HG02885 (cell line): Measurements from ENCODE around the gene TMEM164.
A peak's percentile ranks its signal among the peaks of the same experiment; 100 is the strongest.

Experiments used
- ATAC-seq: cut with Tn5 transposase; IDR thresholded peaks from one replicate; pipeline ENCODE4 v1.9.1; 2021; ENCODE audit warnings: mild to moderate bottlenecking; ENCODE audit not compliant: unreplicated experiment, poor library complexity

The TMEM164 gene

DNA sequence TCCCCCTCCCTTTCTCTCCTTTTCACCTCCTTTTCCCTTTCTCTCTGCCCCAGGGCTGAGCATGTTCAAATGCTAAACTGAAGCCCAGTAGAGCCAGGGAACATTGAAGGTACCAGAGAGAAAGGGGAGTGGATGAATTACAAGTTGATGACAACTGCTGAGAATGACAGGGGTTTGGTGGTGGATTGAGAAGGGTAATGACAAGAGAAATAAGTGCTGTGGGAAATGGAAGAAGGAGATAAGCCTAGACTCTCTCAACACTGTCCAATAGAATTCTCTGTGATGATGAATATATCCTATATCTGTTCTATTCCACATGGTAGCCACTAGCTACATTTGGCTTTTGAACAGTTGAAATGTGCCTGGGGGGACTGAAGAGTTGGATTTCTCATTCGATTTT, 154.5 kb downstream of the TMEM164 start:
- no peak for ATAC-seq

DNA sequence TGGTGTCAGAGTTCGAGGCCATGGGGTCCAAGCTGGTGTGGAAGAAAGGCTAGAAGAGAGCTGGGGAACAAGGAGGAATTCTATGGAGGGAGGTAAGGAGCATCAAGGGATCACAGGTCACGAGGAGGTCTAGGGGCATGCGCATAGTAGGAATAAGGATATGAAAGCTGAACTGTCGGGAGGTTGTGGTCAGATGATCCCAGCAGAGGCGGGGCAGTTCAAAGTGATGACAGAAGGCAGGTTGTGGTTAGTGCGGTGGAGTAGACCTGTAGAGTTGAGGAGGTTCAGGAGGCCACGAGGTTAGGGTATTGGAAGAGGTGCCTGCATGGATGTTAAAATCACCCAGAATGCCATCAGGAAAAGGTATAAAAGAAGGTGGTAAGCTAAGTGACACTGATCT, 156.3 kb downstream of the TMEM164 start:
- peak; percentile 58 for ATAC-seq

GRCh38 chrX:110159865-110160264, 157.0 kb downstream of the TMEM164 start:
- peak; percentile 40 for ATAC-seq

DNA sequence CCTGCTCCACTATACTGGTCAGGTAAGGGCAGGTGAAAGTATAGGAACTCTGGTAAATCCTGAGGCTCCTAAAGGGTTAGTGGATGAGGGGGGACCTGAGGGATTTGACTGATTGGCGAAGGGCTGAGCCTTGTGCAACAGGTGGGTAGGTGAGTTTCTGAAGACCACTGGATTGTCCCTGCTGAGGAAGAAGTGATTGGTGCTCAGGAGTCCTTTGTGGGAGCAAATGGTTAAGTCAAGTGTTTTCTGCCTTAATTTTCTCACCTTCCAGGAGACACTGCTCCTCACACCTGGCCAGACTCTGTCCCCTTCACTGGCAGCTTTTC, 158.4 kb downstream of the TMEM164 start:
- no peak for ATAC-seq

DNA sequence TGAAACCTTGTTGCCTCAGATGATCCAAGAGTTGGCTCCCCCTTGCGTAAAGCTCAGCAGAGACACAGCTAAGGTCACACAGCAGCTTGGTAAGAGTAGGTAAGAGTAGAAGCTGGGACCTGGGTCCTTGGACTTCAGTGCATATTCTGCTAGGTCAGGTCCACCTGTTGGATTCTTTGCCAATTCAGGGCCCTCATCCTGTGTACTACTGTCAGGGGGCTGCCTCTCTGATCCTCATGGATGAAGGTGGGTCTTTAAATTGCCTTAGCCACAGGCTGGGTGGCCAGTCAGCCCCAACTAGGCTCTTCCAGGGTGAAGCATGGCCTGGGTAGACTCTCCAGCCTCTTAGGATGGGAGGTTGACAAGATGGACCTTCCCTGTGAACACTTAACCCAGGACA, 159.2 kb downstream of the TMEM164 start:
- ATAC-seq: no peak

GRCh38 chrX:110162867-110163266, 160.0 kb downstream of the TMEM164 start:
- no peak for ATAC-seq

- no peak for ATAC-seq
These were observed 160.6 kb downstream of the TMEM164 start for GRCh38 chrX:110163488-110163887.

GRCh38 chrX:110167952-110168451, 165.1 kb downstream of the TMEM164 start:
- peak; percentile 36 for ATAC-seq

GRCh38 chrX:110168585-110168984, 165.7 kb downstream of the TMEM164 start:
- ATAC-seq: no peak

DNA sequence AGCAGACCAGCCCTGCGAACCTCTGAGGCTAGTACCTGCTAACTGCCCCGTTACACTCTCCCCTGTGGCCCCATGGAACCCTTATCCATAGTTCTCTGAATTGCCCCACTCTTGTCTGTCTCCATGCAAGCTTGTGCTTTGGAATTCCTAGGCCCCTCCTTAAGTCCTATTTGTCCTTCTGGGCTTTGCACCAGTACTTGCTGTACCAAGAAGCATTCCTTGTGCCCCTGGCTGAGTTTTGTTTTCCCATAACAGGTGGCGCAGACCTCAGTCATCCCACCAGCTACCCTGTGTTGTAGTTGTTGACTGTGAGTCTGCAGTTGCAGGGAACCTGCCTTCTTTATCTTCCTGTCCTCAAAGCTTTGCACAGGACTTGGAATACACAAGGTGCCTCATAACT, 167.1 kb downstream of the TMEM164 start:
- ATAC-seq: no peak

- ATAC-seq: no peak
These were observed 168.5 kb downstream of the TMEM164 start for GRCh38 chrX:110171442-110171841.

DNA sequence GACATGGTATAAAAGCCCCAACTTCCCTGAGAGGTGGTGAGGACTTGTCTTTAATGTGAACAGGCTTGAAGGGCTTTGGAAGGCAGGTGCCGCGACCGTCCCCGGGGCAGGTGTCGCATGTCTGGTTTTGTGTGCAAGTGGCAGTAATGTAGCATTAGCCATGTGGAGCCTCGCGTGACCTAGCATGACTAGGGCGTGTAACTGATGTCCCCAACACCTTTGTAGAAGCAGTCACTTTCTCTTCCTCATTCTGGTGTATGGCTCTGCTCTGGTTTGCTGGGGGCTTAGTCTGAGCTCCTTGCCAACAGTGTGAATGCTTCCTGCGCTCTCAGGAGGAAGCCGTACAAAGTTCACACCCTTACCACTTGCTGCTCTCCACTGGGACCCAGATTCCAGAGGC, 169.3 kb downstream of the TMEM164 start:
- ATAC-seq: peak; percentile 98

GRCh38 chrX:110173192-110174175, 170.6 kb downstream of the TMEM164 start:
- no peak for ATAC-seq

GRCh38 chrX:110175146-110175545, 172.2 kb downstream of the TMEM164 start:
- no peak for ATAC-seq

DNA sequence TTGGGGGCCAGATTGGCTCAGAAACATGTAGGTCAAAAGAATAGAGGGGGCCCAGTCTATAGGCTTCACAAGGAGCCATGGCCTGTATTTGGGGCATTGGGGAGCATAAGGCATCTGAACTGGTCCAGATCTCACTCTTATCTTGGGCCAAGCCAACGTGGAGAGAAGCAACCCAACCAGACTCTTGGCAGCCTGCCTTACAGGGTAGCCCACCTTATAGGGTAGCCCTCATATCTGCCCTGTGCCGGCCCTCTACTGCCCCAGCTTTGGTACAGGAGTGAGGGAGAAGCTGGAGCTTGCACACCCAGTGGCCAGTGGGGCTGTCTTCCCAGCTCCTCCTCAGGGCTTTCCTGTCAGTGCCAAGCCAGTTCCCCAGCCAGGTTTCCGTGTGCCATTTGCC, 172.8 kb downstream of the TMEM164 start:
- no peak for ATAC-seq

DNA sequence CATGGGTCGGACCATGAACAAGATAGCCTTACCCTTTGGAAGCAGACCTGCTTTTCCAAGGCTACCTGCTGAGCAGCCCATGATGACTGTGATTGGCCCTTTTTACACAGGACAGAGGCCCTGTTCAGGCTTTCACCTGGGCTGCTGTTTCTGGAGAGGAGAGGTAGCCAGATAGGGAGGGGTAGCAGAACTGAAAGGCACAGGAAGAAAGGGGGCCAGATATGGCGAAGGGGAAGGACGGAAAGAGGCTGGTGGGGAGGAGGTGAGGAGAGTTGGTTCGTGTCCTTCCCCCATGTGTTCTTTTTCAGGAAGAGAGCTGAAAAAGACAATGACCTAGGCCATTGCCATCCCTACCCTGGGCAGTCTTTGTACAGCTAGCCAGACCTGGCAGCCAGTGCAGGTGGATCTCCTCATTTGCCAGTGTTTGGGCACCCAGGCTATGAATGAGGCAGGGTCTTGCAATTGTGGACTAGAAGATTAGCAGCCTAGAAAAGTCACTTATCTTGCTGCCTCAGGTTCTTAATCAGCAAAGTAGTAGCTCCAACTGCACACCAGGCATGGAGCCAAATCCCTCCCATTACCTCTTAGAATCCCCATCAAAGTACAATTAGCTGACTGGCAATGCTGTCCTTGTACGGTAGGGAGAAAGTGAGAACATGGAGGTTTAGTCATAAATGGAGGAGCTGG, 175.4 kb downstream of the TMEM164 start:
- ATAC-seq: no peak

DNA sequence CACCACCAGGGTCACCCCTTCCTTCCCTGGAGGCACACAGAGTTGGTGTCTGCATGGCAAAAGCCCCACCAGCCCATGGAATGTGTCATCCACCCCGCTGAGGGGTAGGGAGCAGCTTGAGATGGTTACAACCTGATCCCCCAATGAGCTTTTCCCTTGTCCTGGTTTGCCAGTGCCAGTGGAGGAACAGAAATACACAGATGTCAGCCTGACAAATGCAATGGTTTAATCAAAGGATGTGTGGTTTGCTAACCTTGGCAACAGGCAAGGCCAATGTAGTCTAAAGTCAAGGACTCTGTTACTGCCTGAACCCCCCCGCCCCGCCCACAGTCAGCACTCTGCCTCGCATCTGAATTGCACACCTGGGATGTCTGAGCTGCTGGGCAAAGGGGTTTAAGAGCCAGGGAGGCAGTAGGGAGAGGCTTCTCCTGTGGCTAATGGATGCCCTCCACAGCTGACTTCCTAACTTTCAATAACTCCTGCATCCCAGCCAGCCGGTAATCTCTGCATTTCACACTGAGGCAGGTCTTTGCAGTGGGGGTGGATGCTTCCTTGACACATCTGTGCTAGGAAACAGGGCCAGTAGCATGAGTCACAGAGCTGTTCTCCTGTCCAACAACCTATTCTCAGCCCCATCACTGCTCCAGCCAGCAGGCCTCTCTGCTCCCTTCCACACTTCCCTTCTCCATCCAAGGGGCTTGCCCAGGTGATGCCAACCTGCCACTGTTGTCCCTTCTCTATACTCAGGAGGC, 177.4 kb downstream of the TMEM164 start:
- peak; percentile 32 for ATAC-seq

GRCh38 chrX:110180928-110181310, 178.0 kb downstream of the TMEM164 start:
- ATAC-seq: peak; percentile 84

DNA sequence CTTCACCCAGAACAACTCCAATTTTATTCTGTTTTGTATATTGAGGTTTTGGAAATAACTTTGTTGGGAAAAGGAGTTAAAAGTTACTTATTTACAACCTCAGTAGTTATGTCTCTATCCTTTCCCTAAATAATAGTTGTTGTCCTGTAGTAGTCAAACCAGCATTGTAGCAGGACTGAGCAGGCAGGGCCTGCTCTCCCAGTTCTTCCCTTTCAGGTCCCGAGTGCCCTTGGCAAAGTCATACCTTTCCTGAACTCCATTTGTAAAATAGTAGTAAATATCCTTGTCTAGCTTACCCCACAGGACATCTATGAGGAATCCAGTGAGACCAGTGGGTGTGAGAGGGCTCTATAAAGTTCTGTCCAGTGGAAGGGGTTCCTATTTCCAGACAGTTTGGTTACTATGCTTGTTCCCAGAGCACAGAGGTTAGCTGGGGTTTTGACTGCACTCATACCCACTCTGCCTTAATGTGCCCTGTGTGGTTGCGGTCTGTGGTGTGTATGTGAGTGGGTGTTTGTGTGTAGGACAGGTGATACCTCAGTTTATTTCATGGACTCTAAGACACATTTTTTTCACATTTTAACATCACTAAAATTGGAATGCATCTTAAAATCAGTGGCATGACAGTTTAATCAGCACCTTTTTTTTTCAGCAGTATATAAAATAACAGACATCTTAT, 178.7 kb downstream of the TMEM164 start:
- ATAC-seq: no peak

DNA sequence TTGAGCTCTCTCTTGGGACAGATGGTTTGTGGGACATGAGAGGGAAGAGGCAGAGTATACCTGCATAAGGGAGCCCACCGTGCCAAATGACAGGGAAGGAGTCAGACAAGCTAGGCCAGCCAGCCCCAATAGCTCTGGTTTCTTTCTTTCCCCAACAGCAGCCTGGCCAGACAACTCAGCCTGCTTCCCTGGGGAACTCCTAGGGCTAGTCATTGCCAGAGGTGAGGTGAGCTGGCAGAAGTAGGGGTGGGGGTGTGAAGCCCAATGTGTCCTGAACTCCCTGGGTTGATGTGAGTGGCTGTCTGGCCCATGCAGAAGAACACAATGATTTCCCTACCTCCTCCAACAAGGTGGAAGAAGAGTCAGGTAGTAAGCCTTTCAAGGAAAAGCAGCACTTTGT, 179.4 kb downstream of the TMEM164 start:
- no peak for ATAC-seq
